GM23338 (cell line): ENCODE measurements around the gene ETAA1. TPM values are rescaled to one million over a fixed set of nuclear protein-coding genes. Genes with fewer than 3 reads are reported as not detected.

Experiments used
- ATAC-seq: fragments of 200-7000 bp; cut with Tn5 transposase; 3 replicates; pipeline ENCODE4 v1.9.1; 2020
- DNase-seq: peaks from one replicate; pipeline ENCODE4 v3.0.0-alpha.2; 2015; ENCODE audit warnings: low spot score
- H2AFZ ChIP-seq: fragments of 200-600 bp; sonication (generic); 2 replicates; pipeline ENCODE4 v1.8.0; 2016; ENCODE audit warnings: antibody characterized with exemption, mild to moderate bottlenecking, moderate library complexity
- H3F3A ChIP-seq: fragments of 200-600 bp; sonication (generic); replicated peaks from 2 replicates; pipeline ENCODE4 v1.8.0; 2017; ENCODE audit warnings: antibody characterized with exemption, mixed run types, low read depth
- H3K27ac ChIP-seq: fragments of 200-600 bp; sonication (generic); 2 replicates; pipeline ENCODE4 v1.6.1; 2016; ENCODE audit warnings: low read depth
- H3K27me3 ChIP-seq: fragments of 200-600 bp; sonication (generic); 2 replicates; pipeline ENCODE4 v1.8.0; 2016; ENCODE audit warnings: mild to moderate bottlenecking, mixed run types, moderate library complexity; ENCODE audit not compliant: insufficient read depth
- H3K36me3 ChIP-seq: fragments of 200-600 bp; sonication (generic); 2 replicates; pipeline ENCODE4 v1.8.0; 2016; ENCODE audit warnings: mild to moderate bottlenecking; ENCODE audit not compliant: insufficient read depth
- H3K4me1 ChIP-seq: fragments of 200-600 bp; sonication (generic); 2 replicates; pipeline ENCODE4 v1.8.0; 2016; ENCODE audit warnings: mild to moderate bottlenecking, moderate library complexity; ENCODE audit not compliant: insufficient read depth
- H3K4me2 ChIP-seq: fragments of 200-600 bp; sonication (generic); 2 replicates; pipeline ENCODE4 v1.7.1; 2017; ENCODE audit warnings: mixed run types
- H3K4me3 ChIP-seq: fragments of 200-600 bp; sonication (generic); 2 replicates; pipeline ENCODE4 v1.6.1; 2016; ENCODE audit warnings: mixed run types
- H3K79me2 ChIP-seq: fragments of 200-600 bp; sonication (generic); replicated peaks from 2 replicates; pipeline ENCODE4 v1.8.0; 2017; ENCODE audit warnings: mild to moderate bottlenecking; ENCODE audit not compliant: insufficient read depth
- H3K9me2 ChIP-seq: fragments of 200-600 bp; sonication (generic); 2 replicates; pipeline ENCODE4 v1.8.0; 2017; ENCODE audit not compliant: insufficient read depth
- H4K20me1 ChIP-seq: fragments of 200-600 bp; sonication (generic); replicated peaks from 2 replicates; pipeline ENCODE4 v1.8.0; 2017; ENCODE audit warnings: mild to moderate bottlenecking; ENCODE audit not compliant: insufficient read depth
- H3K27ac Mint-ChIP-seq: 2 replicates; pipeline ENCODE4 v1.8.0; 2020; ENCODE audit warnings: inconsistent platforms, mild to moderate bottlenecking, moderate library complexity, mixed read lengths
- H3K27me3 Mint-ChIP-seq: 3 replicates; pipeline ENCODE4 v1.8.0; 2022; ENCODE audit warnings: low read depth, mild to moderate bottlenecking, moderate library complexity, mixed read lengths, inconsistent platforms; ENCODE audit not compliant: insufficient read depth, poor library complexity
- H3K36me3 Mint-ChIP-seq: 3 replicates; pipeline ENCODE4 v1.8.0; 2021; ENCODE audit warnings: low read depth, mild to moderate bottlenecking, inconsistent platforms, moderate library complexity, mixed read lengths
- H3K4me1 Mint-ChIP-seq: 3 replicates; pipeline ENCODE4 v1.8.0; 2020; ENCODE audit warnings: mild to moderate bottlenecking, inconsistent platforms, mixed read lengths
- H3K4me3 Mint-ChIP-seq: 3 replicates; pipeline ENCODE4 v1.8.0; 2021; ENCODE audit warnings: moderate library complexity, mild to moderate bottlenecking, inconsistent platforms, mixed read lengths
- H3K9me3 Mint-ChIP-seq: 3 replicates; pipeline ENCODE4 v1.8.0; 2020; ENCODE audit warnings: moderate library complexity, mild to moderate bottlenecking, inconsistent platforms, mixed read lengths
- EZH2 ChIP-seq: fragments of 200-600 bp; sonication (generic); IDR thresholded peaks from one replicate; pipeline ENCODE4 v1.8.0; 2017; ENCODE audit warnings: antibody characterized with exemption, mild to moderate bottlenecking, low read depth; ENCODE audit not compliant: unreplicated experiment
- EZH2phosphoT487 ChIP-seq: fragments of 200-600 bp; sonication (generic); IDR thresholded peaks from one replicate; pipeline ENCODE4 v1.8.1; 2018; ENCODE audit warnings: antibody characterized with exemption; ENCODE audit not compliant: unreplicated experiment
- JUNB ChIP-seq: IDR thresholded peaks from one replicate; pipeline ENCODE4 v1.6.1; 2016; ENCODE audit warnings: antibody characterized with exemption; ENCODE audit not compliant: unreplicated experiment
- POLR2AphosphoS5 ChIP-seq: IDR thresholded peaks from 2 replicates; pipeline ENCODE4 v1.6.1; 2016; ENCODE audit warnings: antibody characterized with exemption, low read depth
- REST ChIP-seq: IDR thresholded peaks from one replicate; pipeline ENCODE4 v1.6.1; 2018; ENCODE audit warnings: antibody characterized with exemption; ENCODE audit not compliant: unreplicated experiment
- ZNF462 ChIP-seq: fragments of 250-450 bp; sonication (Bioruptor Pico); IDR thresholded peaks from 2 replicates; pipeline ENCODE4 v1.5.0; 2020; ENCODE audit warnings: mild to moderate bottlenecking, moderate library complexity
- polyA plus RNA-seq: library from polyadenylated mRNA; unstranded; fragments of >200 nt; fragmentation: Nextera tagmentation; extraction: Ambion mirVana; gene quantifications from 2 replicates; pipeline ENCODE4 v1.2.1, GENCODE V29; 2016
- total RNA-seq: library from RNA; depleted of rRNA; stranded (reverse); fragments of >200 nt; shearing (Covaris generic); gene quantifications from 2 replicates; pipeline ENCODE4 v1.2.3, GENCODE V29; 2014

The ETAA1 gene
- total and polyA plus RNA-seq, 2 experiments from 2014 or later, result 22.2 to 45.5 TPM

- no peak for TF ChIP-seq REST
These were observed 7.3 kb upstream of the ETAA1 start (continued) for GRCh38 chr2:67389788-67390187.

GRCh38 chr2:67393237-67393636 lies 3.9 kb upstream of the ETAA1 start:
- H3K27me3 ChIP-seq, result no peaks in the 10 kb centered on the region
- Mint-ChIP-seq H3K9me3 (no peaks in the 10 kb centered on the region), H3K27me3 (peaks cover 10% of the 10 kb centered on the region), H3K4me1 (peaks cover 54% of the 10 kb centered on the region), H3K27ac (no peak overlapping the region), H3K36me3 (no peaks in the 10 kb centered on the region), H3K4me3 (no peak overlapping the region)
- ATAC-seq, result no peak
- H2AFZ ChIP-seq, result no peak overlapping the region
- peaks cover 46% of the 10 kb centered on the region for H3K4me1 ChIP-seq
- no peak for TF ChIP-seq EZH2phosphoT487
- TF ChIP-seq REST, result no peak
- no peak for TF ChIP-seq ZNF462
- TF ChIP-seq POLR2AphosphoS5, result no peak
- no peak for TF ChIP-seq EZH2
- TF ChIP-seq JUNB, result no peak
- H3K79me2 ChIP-seq, result peaks cover 4% of the 10 kb centered on the region
- no peak for DNase-seq
- no peak overlapping the region for H3K4me2 ChIP-seq
- no peaks in the 10 kb centered on the region for H3K36me3 ChIP-seq
- H3K27ac ChIP-seq, result no peak overlapping the region
- H3K9me2 ChIP-seq, result no peaks in the 10 kb centered on the region
- no peaks in the 10 kb centered on the region for H4K20me1 ChIP-seq
- H3K4me3 ChIP-seq, result no peak overlapping the region
- no peaks in the 10 kb centered on the region for H3F3A ChIP-seq
